COR-L47 (cell line): Measurements from ENCODE around the gene COL1A2.

Source experiments
- DNase-seq: peaks from one replicate; lab custom pipeline; 2025; lab: John Stamatoyannopoulos, UW

COL1A2 gene

DNA sequence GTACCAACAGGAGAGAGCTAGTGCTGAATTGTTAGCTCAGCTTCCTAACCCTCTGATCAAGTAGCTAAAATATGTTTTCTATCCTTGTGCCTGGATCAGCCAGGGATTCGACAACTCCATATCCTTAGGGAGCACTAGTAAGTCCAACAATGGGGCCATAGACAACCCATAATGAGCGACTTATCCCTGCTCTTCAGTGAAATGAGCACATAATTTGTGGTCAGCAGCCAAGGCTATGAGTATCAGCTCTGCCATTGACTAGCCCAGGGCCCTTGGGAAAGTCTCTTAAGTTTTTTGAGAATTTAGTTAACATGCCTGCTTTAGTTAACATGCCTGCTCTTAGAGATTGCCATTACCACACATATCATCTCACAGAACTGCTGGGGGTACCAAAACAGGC is 39.3 kb downstream of the COL1A2 start:
- DNase-seq = no peak

DNA sequence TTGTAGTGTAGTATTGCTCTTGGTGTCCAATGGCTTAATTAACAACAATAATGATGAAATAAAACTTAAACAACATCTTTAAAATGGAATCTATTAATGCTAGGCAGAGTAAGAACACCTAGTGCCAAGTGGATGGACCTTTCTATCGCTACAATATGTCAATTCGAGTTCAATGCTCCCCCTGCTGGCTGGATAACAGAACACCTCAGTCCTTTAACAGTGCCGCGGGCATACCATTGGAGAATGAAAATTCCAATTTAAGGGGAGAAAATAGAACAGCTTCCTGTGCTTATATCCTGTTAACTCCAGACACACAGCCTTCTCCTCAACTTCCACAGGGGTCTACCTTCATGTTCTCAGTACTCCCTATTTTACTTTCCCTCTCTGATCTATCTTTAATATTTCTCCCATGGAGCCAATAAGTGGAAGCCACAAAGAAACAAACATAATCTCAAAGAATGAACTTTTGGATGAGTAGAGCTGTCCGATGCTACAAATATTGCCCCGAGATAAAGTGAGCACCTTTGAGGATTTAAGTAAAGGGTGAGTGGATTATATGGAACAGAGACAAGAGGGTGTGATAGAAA is 41.4 kb downstream of the COL1A2 start:
- DNase-seq = peak; percentile 78

DNA sequence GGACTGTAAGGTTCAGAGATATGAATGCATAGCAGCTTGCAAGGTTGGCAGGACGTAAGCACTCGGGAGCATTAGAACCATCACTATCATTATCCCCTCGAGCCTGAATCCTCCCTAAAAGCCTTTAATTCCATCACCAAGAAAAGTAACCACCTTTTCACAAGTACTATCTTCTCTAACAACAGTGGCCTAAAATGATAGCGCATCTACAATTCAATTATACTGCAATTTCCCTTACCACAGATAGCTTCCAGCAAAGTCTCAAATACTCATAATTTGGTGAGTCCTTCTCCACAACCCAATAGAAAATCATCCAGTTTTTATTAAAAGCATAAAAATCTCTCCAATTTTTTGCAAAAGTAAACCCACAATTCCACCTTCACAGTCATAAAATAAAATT is 42.0 kb downstream of the COL1A2 start:
- DNase-seq = no peak

DNA sequence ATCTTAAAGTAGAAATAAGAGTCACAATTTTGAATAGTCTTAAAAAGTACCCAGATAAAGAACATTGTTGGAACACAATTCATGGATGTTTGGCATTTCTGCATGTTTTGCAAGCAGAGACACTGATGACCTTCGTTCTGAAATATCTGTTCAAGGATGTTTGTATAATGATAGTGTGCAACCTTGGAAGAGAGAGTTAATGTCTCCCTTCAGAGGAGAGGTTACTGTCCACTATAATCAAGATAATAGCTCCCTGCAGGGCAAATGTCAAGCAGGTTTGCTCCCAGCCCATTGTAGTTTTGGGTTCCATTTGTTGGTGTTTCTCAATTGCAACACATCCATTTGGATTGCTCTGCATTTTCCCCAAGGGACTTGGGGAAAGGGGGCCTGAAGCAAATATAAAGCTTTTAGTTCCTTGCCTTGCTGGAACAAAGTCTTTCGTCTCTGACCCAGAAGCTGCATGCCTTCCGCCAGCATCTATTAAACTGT is 45.2 kb downstream of the COL1A2 start:
- no peak for DNase-seq

DNA sequence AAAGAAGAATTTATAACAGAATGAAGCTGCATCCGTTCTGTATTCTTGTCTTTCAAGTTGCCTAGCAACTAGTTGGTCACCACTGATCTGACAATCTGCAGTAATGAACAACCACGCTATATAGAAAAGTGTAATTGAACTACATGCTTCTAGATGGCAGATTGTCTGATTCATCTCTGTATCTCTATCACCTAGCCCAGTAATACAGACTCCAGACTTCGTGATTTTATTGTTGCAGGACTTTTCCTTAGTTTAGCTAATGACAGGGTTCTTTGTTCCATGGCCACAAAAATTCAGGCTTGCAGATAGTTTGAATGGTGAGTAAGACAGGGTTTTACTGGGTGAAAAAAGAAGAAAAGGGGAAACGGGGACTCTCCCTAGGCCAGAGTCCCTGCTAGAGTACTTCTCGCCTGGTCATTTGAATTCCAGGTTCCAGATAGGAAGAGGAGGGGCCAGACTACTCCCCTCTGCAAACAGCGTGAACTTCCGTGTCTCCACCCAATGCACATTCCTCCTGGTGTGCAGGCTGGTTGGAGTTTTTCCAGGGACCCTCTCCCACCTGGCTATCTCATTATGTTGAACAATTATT is 45.9 kb downstream of the COL1A2 start:
- DNase-seq = peak; percentile 32

DNA sequence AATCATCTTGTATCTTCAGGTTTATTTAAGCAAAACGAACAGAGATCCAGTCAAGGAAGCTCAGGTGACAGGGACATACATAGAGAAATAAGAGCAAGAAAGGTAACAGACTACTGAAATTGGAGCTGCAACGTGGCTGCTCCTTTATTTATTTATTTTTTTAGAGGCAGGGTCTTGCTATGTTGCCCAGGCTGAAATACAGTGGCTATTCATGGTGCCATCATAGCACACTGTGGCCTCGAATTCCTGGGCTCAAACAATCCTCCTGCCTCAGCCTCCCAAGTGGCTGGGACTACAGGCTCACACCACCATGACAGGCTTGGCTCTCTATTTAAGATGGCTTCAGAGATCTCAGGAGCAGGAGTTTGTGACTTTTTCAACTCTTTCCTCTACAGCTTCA is 46.4 kb downstream of the COL1A2 start:
- no peak for DNase-seq

DNA sequence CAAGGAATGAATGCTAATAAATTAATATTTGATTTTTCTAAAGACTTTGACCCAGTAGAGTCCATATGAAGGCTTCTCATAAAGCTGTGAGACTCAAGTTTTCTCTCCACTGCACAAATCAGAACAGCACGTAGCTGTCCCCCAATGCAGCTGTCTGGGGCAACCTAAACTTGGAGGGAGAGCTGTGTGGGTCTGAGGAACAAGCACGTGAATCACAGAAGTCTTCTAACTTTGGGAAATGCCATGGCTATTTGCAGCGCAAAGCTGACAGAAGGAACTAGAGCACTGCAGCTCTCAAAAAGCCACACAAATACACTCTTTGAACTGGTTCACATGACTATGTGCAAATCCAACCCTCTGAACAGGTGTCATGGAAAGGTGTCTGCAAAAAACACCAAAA is 47.9 kb downstream of the COL1A2 start:
- no peak for DNase-seq

DNA sequence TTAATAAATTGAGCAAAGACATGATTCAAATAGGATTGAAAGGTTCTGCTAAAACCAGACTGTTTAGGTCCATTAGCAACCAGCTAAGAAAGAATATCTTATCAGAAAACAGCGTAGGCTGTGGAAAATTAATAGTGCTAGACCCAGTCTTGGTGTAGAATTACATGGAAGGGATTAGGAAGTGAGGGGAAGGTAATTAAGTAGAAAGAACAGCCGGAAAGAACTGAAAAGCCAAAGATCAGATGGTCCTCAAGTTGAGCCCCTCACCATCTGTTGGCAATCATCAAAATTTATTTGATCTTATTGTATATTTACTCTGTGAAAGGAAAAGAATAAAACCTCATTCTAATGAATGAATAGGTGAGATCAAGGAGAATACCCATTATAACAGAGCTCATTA is 50.1 kb downstream of the COL1A2 start:
- DNase-seq = no peak

DNA sequence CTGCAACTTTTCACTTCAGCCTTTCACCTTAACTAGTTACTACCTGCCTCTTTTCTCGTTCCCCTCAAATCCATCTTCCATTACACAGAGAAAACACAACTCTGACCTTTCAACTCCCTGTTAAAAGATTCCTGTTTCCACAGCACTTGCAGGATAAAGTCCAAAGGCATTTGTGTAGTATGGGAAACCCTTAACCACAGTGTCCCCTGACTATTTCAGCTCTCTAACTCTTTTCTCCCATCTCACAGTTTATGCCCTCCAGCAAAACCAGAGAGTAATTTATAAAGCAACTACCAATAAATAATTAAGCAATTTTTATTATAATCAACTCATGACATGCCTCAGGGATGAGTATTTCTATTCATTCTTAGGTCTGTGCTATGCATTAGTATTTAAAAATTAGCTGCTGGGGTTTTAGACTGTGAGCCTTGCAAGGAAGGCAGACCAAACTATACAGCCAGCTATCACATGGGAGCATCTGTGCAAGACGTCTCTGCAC is 51.0 kb downstream of the COL1A2 start:
- no peak for DNase-seq

DNA sequence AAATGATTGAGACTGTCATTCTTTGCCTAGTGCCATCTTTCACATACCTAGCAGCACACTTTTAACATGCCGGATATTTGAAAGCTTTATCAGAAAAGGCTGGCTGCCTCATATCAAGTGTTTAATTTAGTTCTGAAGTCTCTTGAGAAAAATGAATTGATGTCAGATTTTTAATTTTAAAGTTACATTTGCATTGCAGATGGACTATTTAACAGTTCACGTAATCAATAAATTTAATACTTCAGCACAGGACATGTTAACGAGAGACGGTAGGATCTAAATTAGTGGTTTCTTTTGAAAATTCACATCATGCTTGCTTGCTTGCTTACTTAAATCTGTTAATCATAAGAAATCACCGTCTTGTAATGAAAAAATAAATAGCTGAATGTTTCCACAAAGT is 51.6 kb downstream of the COL1A2 start:
- DNase-seq = no peak

DNA sequence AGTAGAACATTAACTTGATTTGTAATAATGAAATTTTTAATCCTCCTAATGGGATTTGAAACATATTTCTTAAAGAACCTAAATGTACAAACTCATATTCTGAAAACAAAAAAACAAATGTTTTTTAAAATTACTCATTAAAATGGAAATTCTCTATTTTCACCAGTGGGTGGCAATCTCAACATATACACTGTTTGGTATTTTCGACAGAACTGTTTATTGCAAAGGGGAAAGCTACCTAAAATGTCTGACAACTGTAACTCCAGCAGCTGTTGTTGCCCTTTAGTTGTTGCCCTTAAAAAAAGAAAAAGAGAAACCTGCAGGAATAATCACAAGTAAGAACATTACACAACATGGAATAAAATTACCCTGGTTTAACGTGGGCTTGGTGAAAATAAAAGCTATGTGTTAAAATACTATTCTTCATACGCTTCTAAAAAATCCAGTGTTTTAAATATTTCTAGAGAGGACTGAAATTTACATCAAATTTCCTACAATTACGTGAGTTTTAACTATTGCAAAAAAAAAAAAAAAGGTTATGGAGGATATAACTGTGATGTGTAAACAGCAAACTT is 54.5 kb downstream of the COL1A2 start:
- DNase-seq = peak; percentile 70

DNA sequence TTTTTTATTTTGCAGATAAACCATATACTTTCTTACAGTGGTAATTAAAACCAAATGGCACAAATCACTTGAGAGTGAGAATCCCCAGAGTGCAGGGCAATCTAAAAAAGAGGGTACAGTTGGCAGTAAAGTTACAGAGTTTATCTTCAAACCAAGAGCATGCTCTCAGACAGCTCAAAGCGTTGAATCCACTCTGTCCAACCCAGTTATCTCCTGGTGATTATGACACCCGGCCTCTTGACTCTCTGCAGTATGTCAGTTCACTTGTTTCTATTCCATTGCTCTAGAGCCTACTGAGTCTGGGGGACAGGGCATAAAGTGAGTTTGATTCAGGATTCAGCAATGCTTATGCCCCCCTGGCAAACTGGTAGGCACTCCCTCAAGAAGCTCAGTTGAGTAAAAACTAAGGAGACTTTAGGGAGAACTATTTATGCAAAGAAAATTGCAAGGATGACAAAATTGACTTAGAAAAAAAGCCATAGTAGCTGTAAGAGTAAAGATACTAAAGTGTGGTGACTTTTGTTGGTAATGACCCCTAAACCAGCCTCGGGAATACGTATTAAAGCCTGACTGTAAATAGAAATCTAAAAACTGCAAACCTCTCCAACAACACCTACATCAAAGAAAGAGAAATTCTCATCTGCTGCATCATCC is 55.5 kb downstream of the COL1A2 start:
- DNase-seq = no peak

DNA sequence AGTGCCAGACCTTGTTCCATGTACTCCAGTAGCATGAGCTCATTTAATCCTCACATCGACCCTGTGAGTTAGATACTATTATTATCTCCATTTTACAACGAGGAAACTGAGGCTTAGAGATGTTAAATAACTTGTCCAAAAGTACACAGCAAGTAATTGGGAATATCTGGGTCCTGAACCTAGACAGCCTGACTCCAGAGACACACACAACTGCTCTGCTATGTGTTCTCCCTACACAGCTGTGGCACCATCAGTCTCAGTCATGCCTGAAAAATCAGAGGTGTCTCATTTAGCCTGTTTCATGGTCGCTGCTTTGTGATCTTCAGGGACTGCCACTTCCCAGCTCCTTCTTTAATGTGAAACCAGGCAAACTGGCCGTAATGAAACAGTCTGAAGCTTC is 56.5 kb downstream of the COL1A2 start:
- no peak for DNase-seq

DNA sequence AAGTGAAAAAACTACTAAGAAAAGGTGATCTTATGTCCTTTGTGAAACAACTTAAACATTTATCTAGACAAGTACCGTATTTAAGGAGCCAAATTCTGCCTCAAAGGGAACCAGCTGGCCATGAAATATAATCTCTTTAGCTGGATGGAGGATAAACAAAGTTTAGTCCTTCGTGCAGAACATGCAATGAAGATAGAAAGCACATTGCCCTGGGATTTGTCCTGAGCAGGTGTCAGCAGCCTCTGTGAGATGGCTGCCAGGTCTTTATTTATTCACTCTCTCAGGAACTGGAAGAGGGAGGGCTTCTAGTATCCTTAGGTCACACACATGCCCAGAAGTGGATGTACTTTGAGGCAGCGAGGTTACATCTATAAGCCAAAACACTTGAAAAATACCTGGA is 57.5 kb downstream of the COL1A2 start:
- DNase-seq = peak; percentile 75

DNA sequence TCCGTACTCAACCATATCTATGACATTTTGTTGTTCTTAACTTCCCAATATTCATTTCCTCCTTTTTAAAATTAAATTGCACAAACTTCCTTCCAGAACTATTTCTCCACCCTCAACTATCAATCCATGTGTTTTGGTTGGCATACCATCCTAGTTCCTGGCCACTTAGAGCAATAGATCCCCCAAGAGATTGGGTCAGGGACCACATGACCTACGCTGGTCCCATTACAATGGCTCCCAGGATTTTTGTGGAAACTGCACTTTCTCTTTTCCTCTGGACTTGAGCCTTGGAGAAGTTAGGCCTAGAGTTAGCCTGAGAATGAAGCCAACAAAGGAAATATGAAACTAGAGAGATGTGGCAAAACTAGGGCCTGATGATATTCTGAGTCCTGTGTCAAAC is 59.2 kb downstream of the COL1A2 start:
- DNase-seq = no peak

DNA sequence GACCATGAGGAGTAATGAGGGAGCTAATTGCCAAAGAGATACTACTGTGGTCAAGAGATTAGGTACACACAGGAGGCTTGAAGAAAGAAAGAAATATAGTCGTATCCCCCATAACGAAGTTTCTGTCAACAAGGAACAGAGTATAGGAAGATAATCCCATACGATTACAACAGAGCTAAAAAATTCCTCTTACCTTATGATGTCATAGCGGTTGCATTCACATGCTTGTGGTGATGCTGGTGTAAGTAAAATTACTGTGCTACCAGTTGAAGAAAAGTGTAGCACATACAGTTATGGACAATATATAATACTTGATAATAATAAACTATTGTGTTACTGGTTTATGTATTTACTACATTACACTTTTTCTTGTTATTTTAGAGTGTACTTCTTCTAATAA is 63.3 kb downstream of the COL1A2 start:
- no peak for DNase-seq

DNA sequence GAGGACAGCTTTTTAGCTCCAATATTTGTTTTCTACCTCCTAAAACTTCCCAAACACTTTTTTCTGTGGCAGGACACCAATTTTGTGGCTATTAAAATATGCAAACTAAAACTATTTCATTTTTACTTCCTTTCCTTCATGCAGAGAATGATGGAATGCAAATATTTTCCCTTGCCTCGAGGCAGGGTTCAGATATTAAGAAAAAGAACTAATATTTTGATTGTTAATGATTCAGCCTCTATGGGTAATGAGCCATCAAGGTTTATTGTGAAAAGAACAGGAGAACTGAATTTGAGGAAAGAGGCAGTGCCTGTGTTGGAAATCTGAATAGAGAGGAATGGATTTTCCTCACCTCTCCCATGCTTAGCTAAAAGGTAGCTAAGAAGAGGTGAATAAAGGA is 71.8 kb downstream of the COL1A2 start:
- no peak for DNase-seq

DNA sequence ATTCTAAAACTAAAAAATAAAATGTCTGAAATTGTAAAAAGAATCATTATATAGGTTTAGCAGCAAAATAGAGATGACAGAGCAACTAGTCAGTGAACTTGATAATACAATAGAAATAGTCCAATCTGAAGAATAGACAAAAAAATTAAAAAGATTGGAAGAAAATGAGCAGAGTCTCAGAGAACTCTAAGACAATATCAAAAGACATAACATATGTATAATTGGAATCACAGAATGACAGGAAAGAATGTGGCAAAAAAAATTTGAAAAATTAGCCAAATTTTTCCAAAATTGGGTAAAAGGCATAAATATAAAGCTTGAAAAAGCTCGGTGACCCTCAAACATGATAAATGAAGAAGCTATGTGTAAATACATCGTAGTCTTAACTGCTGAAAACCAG is 76.9 kb downstream of the COL1A2 start:
- no peak for DNase-seq

DNA sequence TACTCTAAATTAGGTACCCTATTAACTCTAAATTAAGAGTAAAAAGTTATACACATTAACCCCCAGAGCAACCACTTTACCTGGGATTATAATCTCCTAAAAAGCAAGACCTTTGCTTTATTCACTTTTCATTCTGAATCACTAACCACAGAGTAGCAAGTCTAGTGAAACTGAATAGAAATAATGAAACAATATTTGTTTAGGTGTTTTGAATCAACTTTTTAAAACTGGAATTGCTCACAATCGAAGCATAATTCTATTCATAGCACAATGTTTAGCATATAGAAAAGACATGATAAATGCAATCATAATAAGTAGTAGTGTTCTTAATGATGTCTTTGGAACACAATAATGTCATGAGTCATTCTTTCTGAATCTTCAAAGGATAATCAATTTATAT is 77.9 kb downstream of the COL1A2 start:
- no peak for DNase-seq

DNA sequence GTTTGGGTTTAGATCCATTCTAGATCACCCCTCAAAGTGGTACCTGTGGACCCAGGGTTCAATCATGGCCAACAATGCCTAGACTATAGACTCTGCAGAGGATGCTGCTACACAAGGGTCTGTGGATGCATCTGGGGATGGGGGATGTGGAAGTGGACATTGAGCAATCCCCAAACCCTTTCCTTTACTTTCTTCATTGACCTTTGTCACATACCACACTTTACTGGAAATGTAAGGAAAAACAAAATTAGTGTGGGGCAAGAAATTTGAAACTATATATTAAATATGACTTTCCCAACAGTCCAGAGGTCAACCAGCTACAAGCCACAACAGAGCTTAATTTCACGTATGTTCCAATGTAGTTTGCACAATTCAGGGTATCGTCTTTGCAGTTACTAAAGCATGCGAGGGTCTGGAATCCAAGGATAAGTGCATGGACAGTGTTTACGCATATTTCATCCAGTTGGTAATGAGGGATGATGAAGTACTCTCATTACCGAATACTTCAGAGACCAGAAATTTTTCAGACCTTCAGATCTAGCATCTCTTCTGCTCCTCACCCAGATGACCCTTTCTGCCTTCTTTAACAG is 81.7 kb downstream of the COL1A2 start:
- no peak for DNase-seq

DNA sequence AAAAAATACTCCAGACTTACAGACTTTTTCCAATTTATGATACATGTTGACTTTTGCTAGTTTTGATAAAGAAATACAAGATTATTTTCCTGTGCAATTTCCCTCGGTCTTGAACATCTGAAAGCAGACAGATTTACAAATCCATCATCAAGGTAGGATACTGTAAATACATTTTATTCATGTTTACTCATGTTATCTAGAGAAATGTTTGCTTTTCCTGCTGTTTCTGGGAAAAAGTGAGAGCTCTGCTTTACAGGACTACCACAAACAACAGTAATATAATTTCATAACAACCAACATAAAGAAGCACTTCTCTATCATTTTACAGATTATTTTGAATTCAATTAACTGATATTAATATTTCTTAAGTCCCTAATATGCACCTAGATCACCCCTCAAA is 83.2 kb downstream of the COL1A2 start:
- no peak for DNase-seq

DNA sequence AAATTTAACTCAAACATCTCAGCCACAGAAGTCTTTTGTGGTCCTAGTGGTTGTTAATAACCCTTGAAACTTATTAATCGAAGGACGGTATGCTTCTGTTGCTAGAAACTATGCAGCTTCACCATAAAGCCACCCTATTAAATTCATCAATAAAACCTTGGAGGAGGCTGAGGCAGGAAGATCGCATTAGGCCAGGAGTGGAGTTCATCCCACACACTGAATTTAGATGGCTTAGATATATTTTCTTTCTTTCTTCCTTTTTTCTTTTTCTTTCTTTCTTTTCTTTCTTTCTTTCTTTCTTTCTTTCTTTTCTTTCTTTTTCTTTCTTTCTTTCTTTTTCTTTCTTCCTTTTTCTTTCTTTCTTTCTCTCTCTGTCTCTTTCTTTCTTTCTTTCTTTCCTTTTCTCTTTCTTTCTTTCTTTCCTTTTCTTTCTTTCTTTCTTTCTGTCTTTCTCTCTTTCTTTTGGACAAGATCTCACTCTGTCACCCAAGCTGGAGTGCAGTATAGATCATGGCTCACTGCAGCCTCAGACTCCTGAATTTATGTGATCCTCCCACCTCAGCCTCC is 84.0 kb downstream of the COL1A2 start:
- no peak for DNase-seq
